ENCODE data around the gene CD99L2. TPM values are rescaled to one million over a fixed set of nuclear protein-coding genes. Genes with fewer than 3 reads are reported as not detected.
A peak's percentile ranks its signal among the peaks of the same experiment; 100 is the strongest.

CD99L2 gene
- total RNA-seq, 6 experiments from 2014 or later = 25.5 to 53.6 (median 33.0) TPM

- DNase-seq = no peak
- WGBS (ENCODE audit: insufficient coverage, low coverage, low lambda C conversion rate, missing lambda C conversion rate) = 75% methylated on average over 2 of the region's 7 CpGs
- TF ChIP-seq POLR2A (IDR thresholded peaks at IDR 0.05) (no peak), CTCF (IDR thresholded peaks at IDR 0.05) (no peak)
Observed at GRCh38 chrX:150761176-150761818, 137.2 kb downstream of the CD99L2 start.

DNA sequence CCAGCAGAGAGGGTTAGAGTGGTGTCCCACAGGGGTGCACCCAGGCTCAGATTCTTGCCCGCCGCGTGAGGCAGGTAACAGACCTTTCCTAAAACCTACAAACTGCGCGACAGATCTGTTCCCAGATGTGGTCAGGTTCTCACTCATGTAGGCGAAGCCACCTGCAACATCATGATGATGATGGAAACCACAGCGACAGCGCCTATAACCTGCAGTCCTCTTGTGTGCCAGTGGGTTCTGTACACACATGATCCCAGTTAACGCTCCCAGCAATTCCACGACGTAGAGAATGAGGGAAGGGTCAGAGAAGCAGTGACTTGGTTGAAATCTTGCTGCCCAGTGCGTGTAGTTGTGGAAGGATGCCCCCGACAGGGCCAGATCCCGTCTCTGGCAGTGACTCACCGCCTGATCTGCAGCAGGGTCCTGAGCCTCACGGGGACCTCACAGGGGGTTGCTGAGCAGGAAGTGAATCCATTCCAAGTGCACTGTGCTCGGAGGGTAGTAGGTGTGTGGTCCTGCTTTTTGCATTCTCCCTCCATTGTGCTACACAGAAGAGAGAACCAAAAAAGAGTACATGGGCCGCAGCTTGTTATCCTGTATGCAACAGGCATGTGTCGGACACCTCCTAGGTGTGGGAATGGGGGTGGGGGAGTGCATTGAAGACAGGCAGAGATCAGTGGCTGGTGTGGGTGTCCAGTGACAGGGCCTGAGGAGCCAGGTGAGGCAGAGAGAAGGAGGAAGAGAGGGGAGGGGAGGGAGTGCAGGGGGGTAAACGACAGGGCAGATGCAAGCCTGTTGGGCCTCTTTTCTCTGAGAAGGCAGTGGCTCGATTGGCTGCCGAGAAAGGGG, 138.7 kb downstream of the CD99L2 start:
- H3K27me3 ChIP-seq = no peaks in the 10 kb centered on the region
- WGBS (ENCODE audit: insufficient coverage, low coverage, low lambda C conversion rate, missing lambda C conversion rate) = 58% methylated on average over 4 of the region's 22 CpGs
- H3K27ac ChIP-seq = no peak overlapping the region
- H3K4me3 ChIP-seq = no peak overlapping the region
- no peak for TF ChIP-seq CTCF (IDR thresholded peaks at IDR 0.05)
- TF ChIP-seq POLR2A (IDR thresholded peaks at IDR 0.05) = no peak
- intact Hi-C loops (cut with DNase I) = no loop called here
- H3K4me1 ChIP-seq = no peaks in the 10 kb centered on the region
- DNase-seq = no peak
- no peak for ATAC-seq
- H3K9me3 ChIP-seq = no peaks in the 10 kb centered on the region
- H3K36me3 ChIP-seq = no peaks in the 10 kb centered on the region

More at GRCh38 chrX:150761176-150761818, 137.2 kb downstream of the CD99L2 start:
- no peaks in the 10 kb centered on the region for H3K36me3 ChIP-seq
- peak in 1 of 4 donors; percentile 24 for ATAC-seq
- H3K27me3 ChIP-seq = no peaks in the 10 kb centered on the region
- no peak overlapping the region for H3K4me3 ChIP-seq
- H3K4me1 ChIP-seq = no peaks in the 10 kb centered on the region
- H3K27ac ChIP-seq = no peak overlapping the region
- H3K9me3 ChIP-seq = no peaks in the 10 kb centered on the region
- intact Hi-C loops (cut with DNase I) = no loop called here

- intact Hi-C loops (cut with DNase I) = no loop called here
- Histone ChIP-seq H3K36me3 (no peaks in the 10 kb centered on the region), H3K27ac (no peak overlapping the region), H3K9me3 (no peaks in the 10 kb centered on the region), H3K27me3 (no peaks in the 10 kb centered on the region), H3K4me3 (no peak overlapping the region), H3K4me1 (no peaks in the 10 kb centered on the region)
- WGBS (ENCODE audit: insufficient coverage, low coverage, low lambda C conversion rate, missing lambda C conversion rate) = 58% methylated on average over 5 of the region's 5 CpGs
- TF ChIP-seq CTCF (IDR thresholded peaks at IDR 0.05) (no peak), POLR2A (IDR thresholded peaks at IDR 0.05) (no peak)
- ATAC-seq (no peak), DNase-seq (no peak)
Observed at GRCh38 chrX:150757371-150757770, 141.1 kb downstream of the CD99L2 start.

DNA sequence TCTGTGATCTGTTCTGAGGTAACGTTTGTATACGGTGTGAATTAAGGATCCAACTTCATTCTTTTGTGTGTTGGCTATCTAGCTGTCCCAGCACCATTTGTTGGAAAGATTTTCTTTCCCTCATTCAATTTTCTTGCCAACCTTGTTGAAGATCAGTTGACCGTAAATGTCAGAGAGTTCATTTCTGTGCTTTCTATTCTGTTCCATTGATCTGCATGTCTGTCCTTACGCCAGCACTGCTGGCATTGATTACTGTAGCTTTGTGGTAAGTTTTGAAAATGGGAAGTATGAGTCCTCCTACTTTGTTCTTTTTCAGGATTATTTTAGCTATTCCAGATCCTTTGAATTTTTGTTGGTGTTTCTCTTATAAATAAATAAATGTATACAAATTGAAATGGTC, 144.5 kb downstream of the CD99L2 start:
- Histone ChIP-seq H3K36me3 (no peaks in the 10 kb centered on the region), H3K4me1 (no peaks in the 10 kb centered on the region)
- WGBS (ENCODE audit: insufficient coverage, low coverage, low lambda C conversion rate, missing lambda C conversion rate) = 66% methylated on average over 4 of the region's 4 CpGs

More for the DNA sequence above, 144.5 kb downstream of the CD99L2 start:
- no peak overlapping the region for H3K27ac ChIP-seq
- intact Hi-C loops (cut with DNase I) = no loop called here
- no peak overlapping the region for H3K4me3 ChIP-seq
- H3K27me3 ChIP-seq = no peaks in the 10 kb centered on the region
- no peaks in the 10 kb centered on the region for H3K9me3 ChIP-seq
- DNase-seq = no peak
- no peak for TF ChIP-seq CTCF (IDR thresholded peaks at IDR 0.05)
- TF ChIP-seq POLR2A (IDR thresholded peaks at IDR 0.05) = no peak
- peak in 2 of 4 donors; percentile 18 to 60 for ATAC-seq
